ENCODE results near the gene EID3. TPM values are rescaled to one million over a fixed set of nuclear protein-coding genes. Genes with fewer than 3 reads are reported as not detected.

Gene EID3
- total and polyA plus RNA-seq, 10 of the 15 experiments (the other 5 are each of a cell fraction or from before 2014, with no cell fraction given): 0.92 to 7.0 (median 4.3) TPM

- H3K27ac ChIP-seq (ENCODE audit: control insufficient read depth, insufficient read depth): no peak overlapping the region
- H2AFZ ChIP-seq (ENCODE audit: control insufficient read depth, low read depth, low read length): no peak overlapping the region
- H3K4me3 ChIP-seq: no peak overlapping the region
- ChIA-PET SMC1A (ENCODE audit: uncharacterized antibody, unreplicated experiment) (no interaction called here), RAD21 (ENCODE audit: unreplicated experiment) (no interaction called here), CTCF (no interaction called here), POLR2A (interaction anchor here (0.7 to 2.3 kb wide), 2 partner anchors 10 to 237 kb away, joined by 4 to 7 read pairs; no protein-coding TSS in a partner anchor)
- H3K9ac ChIP-seq (ENCODE audit: control insufficient read depth, insufficient read depth, low read length): no peak overlapping the region
- intact Hi-C loops (cut with micrococcal nuclease; ENCODE audit: unreplicated experiment) (no loop called here), in situ Hi-C loops (cut with MboI) (no loop called here)
- no peak overlapping the region for H3K4me2 ChIP-seq (ENCODE audit: control insufficient read depth, insufficient read depth)
- peaks cover 7 to 28% of the 10 kb centered on the region in 2 experiments for H3K36me3 ChIP-seq (ENCODE audit: control insufficient read depth in 2 of 2, insufficient read depth in 2 of 2, low read length in 1 of 2)
- TF ChIP-seq SREBF2 (IDR thresholded peaks at IDR 0.05; ENCODE audit: low read length): no peak
- no peaks in the 10 kb centered on the region for H3K27me3 ChIP-seq (replicated peaks in 1 of 2; ENCODE audit: control insufficient read depth in 2 of 2, insufficient read depth in 2 of 2, low read length in 1 of 2)
- DNase-seq (ENCODE audit: low read depth, low spot score): no peak
- 74% methylated on average over 4 of the region's 4 CpGs for WGBS (ENCODE audit: insufficient coverage, insufficient replicate concordance, low lambda C conversion rate, missing lambda C conversion rate)
- H3K79me2 ChIP-seq (ENCODE audit: control insufficient read depth, insufficient read depth, low read length): peaks cover 59% of the 10 kb centered on the region
- FAIRE-seq: no peak
- BruUV-seq (replicated peaks): no TSS peak
- ATAC-seq: no peak
- no peaks in the 10 kb centered on the region; the same call in 1 of the 2 replicates for H4K20me1 ChIP-seq (ENCODE audit: control insufficient read depth, insufficient read depth)
- no peaks in the 10 kb centered on the region for H3K9me3 ChIP-seq (replicated peaks; ENCODE audit: control insufficient read depth, insufficient read depth, low read length)
- H3K4me1 ChIP-seq (ENCODE audit: control insufficient read depth, insufficient read depth, low read length): no peaks in the 10 kb centered on the region; the same call in 1 of the 2 replicates
Observed at GRCh38 chr12:104296718-104297117, 6.8 kb upstream of the EID3 start.

DNA sequence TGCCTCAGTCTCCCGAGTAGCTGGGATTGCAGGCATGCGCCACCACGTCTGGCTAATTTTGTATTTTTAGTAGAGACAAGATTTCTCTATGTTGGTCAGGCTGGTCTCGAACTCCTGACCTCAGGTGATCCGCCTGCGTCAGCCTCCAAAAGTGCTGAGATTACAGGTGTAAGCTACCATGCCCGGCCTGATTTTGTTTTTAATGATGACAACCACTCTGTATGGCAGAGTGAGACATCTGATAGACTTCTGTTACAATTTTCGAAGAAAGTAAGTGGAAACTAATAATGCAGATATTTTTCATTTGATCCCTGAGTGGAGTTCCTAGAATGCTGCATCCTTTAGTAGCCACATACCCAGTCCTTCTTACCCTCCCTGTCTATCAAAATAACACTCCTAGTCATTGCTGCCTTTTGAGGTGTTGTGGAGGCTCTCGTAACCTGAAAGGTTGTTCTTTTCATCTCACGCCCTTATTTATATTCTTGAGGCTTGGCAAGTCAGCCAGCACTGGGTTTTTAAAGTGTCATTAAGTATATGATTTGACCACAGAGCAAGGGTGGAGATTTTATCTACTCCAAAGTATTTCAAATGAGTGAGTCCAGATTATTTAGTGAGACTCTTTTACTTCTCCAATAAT lies 5.9 kb upstream of the EID3 start:
- no peak for FAIRE-seq
- H3K4me1 ChIP-seq (ENCODE audit: control insufficient read depth, insufficient read depth, low read length): no peaks in the 10 kb centered on the region; the same call in 1 of the 2 replicates
- WGBS (ENCODE audit: insufficient coverage, insufficient replicate concordance, low lambda C conversion rate, missing lambda C conversion rate): 98% methylated on average over 10 of the region's 10 CpGs
- in situ Hi-C loops (cut with MboI) (no loop called here), intact Hi-C loops (cut with micrococcal nuclease; ENCODE audit: unreplicated experiment) (no loop called here)
- no peak overlapping the region for H3K4me2 ChIP-seq (ENCODE audit: control insufficient read depth, insufficient read depth)
- no peak for ATAC-seq
- H3K4me3 ChIP-seq: no peak overlapping the region
- H3K9me3 ChIP-seq (replicated peaks; ENCODE audit: control insufficient read depth, insufficient read depth, low read length): no peaks in the 10 kb centered on the region
- H3K79me2 ChIP-seq (ENCODE audit: control insufficient read depth, insufficient read depth, low read length): peaks cover 59% of the 10 kb centered on the region
- H2AFZ ChIP-seq (ENCODE audit: control insufficient read depth, low read depth, low read length): no peak overlapping the region
- H3K9ac ChIP-seq (ENCODE audit: control insufficient read depth, insufficient read depth, low read length): no peak overlapping the region
- peaks cover 7 to 19% of the 10 kb centered on the region in 2 experiments for H3K36me3 ChIP-seq (ENCODE audit: control insufficient read depth in 2 of 2, insufficient read depth in 2 of 2, low read length in 1 of 2)
- ChIA-PET SMC1A (ENCODE audit: uncharacterized antibody, unreplicated experiment) (interaction anchor here (3.8 kb wide), 1 partner anchor 9 kb away, joined by 26 read pairs; no protein-coding TSS in a partner anchor), RAD21 (ENCODE audit: unreplicated experiment) (no interaction called here), POLR2A (interaction anchor here (0.7 to 2.3 kb wide), 2 partner anchors 11 to 238 kb away, joined by 4 to 7 read pairs; no protein-coding TSS in a partner anchor), CTCF (interaction anchor here (1.1 kb wide), 1 partner anchor 9 kb away, joined by 3 read pairs; no protein-coding TSS in a partner anchor)
- no peaks in the 10 kb centered on the region for H3K27me3 ChIP-seq (replicated peaks in 1 of 2; ENCODE audit: control insufficient read depth in 2 of 2, insufficient read depth in 2 of 2, low read length in 1 of 2)
- DNase-seq (ENCODE audit: low read depth, low spot score): no peak
- TF ChIP-seq ZNF24 (IDR thresholded peaks at IDR 0.05) (no peak), PKNOX1 (IDR thresholded peaks at IDR 0.05) (0 out of 2 replicates have a peak, but pooled peaks have one; percentile 18)
- H3K27ac ChIP-seq (ENCODE audit: control insufficient read depth, insufficient read depth): no peak overlapping the region
- no peaks in the 10 kb centered on the region; the same call in 1 of the 2 replicates for H4K20me1 ChIP-seq (ENCODE audit: control insufficient read depth, insufficient read depth)
- no TSS peak for BruUV-seq (replicated peaks)

Data from GM12878 (cell line).